ENCODE measurements around the gene POU4F1.

The POU4F1 gene

GRCh38 chr13:78620936-78621470 lies 17.7 kb upstream of the POU4F1 start:
- ChIA-PET CTCF (interaction anchor here (1.0 to 2.8 kb wide), 4 partner anchors 12 to 25 kb away, joined by 3 to 9 read pairs (median 6); no protein-coding TSS in a partner anchor), POLR2A (no interaction called here)
- no peak for TF ChIP-seq CTCF (IDR thresholded peaks at IDR 0.05; ENCODE audit: control extremely low read depth, extremely low read depth, low read depth, missing control alignments)
- DNase-seq (ENCODE audit: extremely low spot score), result no peak

GRCh38 chr13:78618411-78618810 lies 15.1 kb upstream of the POU4F1 start:
- CTCF ChIA-PET, result no interaction called here
- POLR2A ChIA-PET, result no interaction called here
- no peak for TF ChIP-seq CTCF (IDR thresholded peaks at IDR 0.05; ENCODE audit: control extremely low read depth, extremely low read depth, low read depth, missing control alignments)
- no peak for DNase-seq (ENCODE audit: extremely low spot score)

GRCh38 chr13:78611040-78611439 lies 7.7 kb upstream of the POU4F1 start:
- ChIA-PET CTCF (no interaction called here), POLR2A (no interaction called here)
- TF ChIP-seq CTCF (IDR thresholded peaks at IDR 0.05; ENCODE audit: control extremely low read depth, extremely low read depth, low read depth, missing control alignments), result no peak
- DNase-seq (ENCODE audit: extremely low spot score), result no peak

- DNase-seq (ENCODE audit: extremely low spot score), result no peak
- TF ChIP-seq CTCF (IDR thresholded peaks at IDR 0.05; ENCODE audit: control extremely low read depth, extremely low read depth, low read depth, missing control alignments), result no peak
- ChIA-PET POLR2A (no interaction called here), CTCF (no interaction called here)
Observed at GRCh38 chr13:78610381-78610883, 7.1 kb upstream of the POU4F1 start.

GRCh38 chr13:78609464-78610205 lies 6.3 kb upstream of the POU4F1 start:
- CTCF ChIA-PET, result interaction anchor here (1.1 kb wide), 1 partner anchor 370 kb away, joined by 3 read pairs; no protein-coding TSS in a partner anchor
- no peak for DNase-seq (ENCODE audit: extremely low spot score)
- POLR2A ChIA-PET, result no interaction called here
- TF ChIP-seq CTCF (IDR thresholded peaks at IDR 0.05; ENCODE audit: control extremely low read depth, extremely low read depth, low read depth, missing control alignments), result no peak

GRCh38 chr13:78608688-78609463 lies 5.5 kb upstream of the POU4F1 start:
- no peak for TF ChIP-seq CTCF (IDR thresholded peaks at IDR 0.05; ENCODE audit: control extremely low read depth, extremely low read depth, low read depth, missing control alignments)
- POLR2A ChIA-PET, result no interaction called here
- CTCF ChIA-PET, result interaction anchor here (1.1 kb wide), 1 partner anchor 369 kb away, joined by 3 read pairs; no protein-coding TSS in a partner anchor
- no peak for DNase-seq (ENCODE audit: extremely low spot score)

Data from GM10248 (cell line).